H1 (cell line): ENCODE results near the gene RUVBL1. TPM values are rescaled to one million over a fixed set of nuclear protein-coding genes. Genes with fewer than 3 reads are reported as not detected.

ENCODE experiments used
- GTF2F1 ChIP-seq: IDR thresholded peaks from 2 replicates; pipeline ENCODE4 v1.6.1; 2012; ENCODE audit warnings: low read depth, low read length, improper control_type of control experiment, borderline replicate concordance
- HDAC2 ChIP-seq, 2 experiments: fragments of 300-600 bp in 1 of 2; sonication (generic) in 1 of 2; IDR thresholded peaks; 2 replicates each; pipeline ENCODE4 v1.6.1; 2011 to 2012; ENCODE audit warnings: low read depth in 2 of 2, low read length in 2 of 2, mild to moderate bottlenecking in 2 of 2, moderate library complexity in 2 of 2, borderline replicate concordance in 1 of 2, inconsistent platforms in 1 of 2
- KDM4A ChIP-seq: IDR thresholded peaks from one replicate; pipeline ENCODE4 v1.7.1; 2012; ENCODE audit warnings: low read depth, mild to moderate bottlenecking, moderate library complexity, low read length, inconsistent platforms; ENCODE audit not compliant: severe bottlenecking
- polyA plus RNA-seq, 7 experiments: library from polyadenylated mRNA; depleted of rRNA in 3 of 7; stranded (reverse) in 5 of 7; unstranded in 2 of 7; fragments of >200 nt in 5 of 7; fragments of 200-250 nt in 2 of 7; gene quantifications; 1 replicate in 5 of 7; 2 replicates in 1 of 7; 4 replicates in 1 of 7; pipeline versions ENCODE4 v1.2.1 to v1.2.3, GENCODE V29; 2011 to 2013; ENCODE audit warnings: missing spikeins in 2 of 7, mixed read lengths in 2 of 7
- total RNA-seq: library from RNA; stranded (reverse); fragmentation: NEBNext Ultra II Directional; extraction: Animal tissue kit (Norgen Biotek cat#: 25700); gene quantifications from 2 replicates; pipeline ENCODE4 v1.2.1, GENCODE V29; 2021

Gene RUVBL1
- total and polyA plus RNA-seq, 2 of the 8 experiments (the other 6 are each of a cell fraction or from before 2014, with no cell fraction given) = 112 to 135 TPM

GRCh38 chr3:128173200-128173599, 49.6 kb upstream of the RUVBL1 start (continued):
- TF ChIP-seq HDAC2 (IDR thresholded peaks at IDR 0.05; ENCODE audit: borderline replicate concordance in 1 of 2, low read depth in 2 of 2, low read length in 2 of 2) (no peak), GTF2F1 (no peak), KDM4A (no peak)
- TF ChIP-seq, all 59 proteins: peak for 0
